BJ (cell line): Measurements from ENCODE around the gene ATP9B. TPM values are rescaled to one million over a fixed set of nuclear protein-coding genes. Genes with fewer than 3 reads are reported as not detected.

Experiments used
- CTCF ChIA-PET: fragments of 350-600 bp; formaldehyde crosslinking; extraction: SDS; loops from one replicate; lab custom pipeline; 2021; ENCODE audit warnings: antibody characterized with exemption, inconsistent platforms; lab: Yijun Ruan, JAX
- POLR2A ChIA-PET: fragments of 300-600 bp; sonication (Branson Sonifier 250); formaldehyde crosslinking; extraction: SDS; loops from one replicate; lab custom pipeline; 2021; ENCODE audit warnings: antibody characterized with exemption; lab: Charles Lee
- DNase-seq: peaks from one replicate; pipeline ENCODE4 v3.0.0-alpha.2; 2011; ENCODE audit warnings: low read depth
- H3K27me3 ChIP-seq: 2 replicates; pipeline ENCODE4 v1.6.0; 2011; ENCODE audit warnings: low read length; ENCODE audit not compliant: control insufficient read depth, insufficient read depth
- H3K36me3 ChIP-seq: 2 replicates; pipeline ENCODE4 v1.5.1; 2011; ENCODE audit warnings: low read length; ENCODE audit not compliant: control insufficient read depth, insufficient read depth
- H3K4me3 ChIP-seq: 2 replicates; pipeline ENCODE4 v1.5.1; 2011; ENCODE audit warnings: low read depth, mild to moderate bottlenecking, control low read depth, low read length
- CTCF ChIP-seq: IDR thresholded peaks from 2 replicates; pipeline ENCODE4 v1.5.1; 2011; ENCODE audit warnings: low read depth, mild to moderate bottlenecking, control low read depth, inconsistent platforms, low read length, moderate library complexity; ENCODE audit not compliant: insufficient read depth
- polyA plus RNA-seq: library from polyadenylated mRNA; depleted of rRNA; stranded (reverse); fragments of >200 nt; gene quantifications from 2 replicates; pipeline ENCODE4 v1.2.3, GENCODE V29; 2011

The ATP9B gene
- polyA plus RNA-seq, 1 experiment = 17.4 TPM

- no peak for DNase-seq
- no peak for TF ChIP-seq CTCF
- Histone ChIP-seq H3K27me3 (no peaks in the 10 kb centered on the region), H3K4me3 (no peak overlapping the region), H3K36me3 (no peaks in the 10 kb centered on the region)
- CTCF ChIA-PET = no interaction called here
- POLR2A ChIA-PET = no interaction called here
These were observed 70.0 kb downstream of the ATP9B start for GRCh38 chr18:79139206-79139605.

- ChIA-PET CTCF (interaction anchor here (1.2 kb wide), 1 partner anchor 117 kb away, joined by 3 read pairs; no protein-coding TSS in a partner anchor), POLR2A (no interaction called here)
- Histone ChIP-seq H3K36me3 (no peaks in the 10 kb centered on the region; the same call in 1 of the 2 replicates), H3K4me3 (no peak overlapping the region), H3K27me3 (no peaks in the 10 kb centered on the region)
- no peak for TF ChIP-seq CTCF
- no peak for DNase-seq
These were observed 77.8 kb downstream of the ATP9B start for GRCh38 chr18:79147014-79147413.

- no peak for DNase-seq
- ChIA-PET CTCF (no interaction called here), POLR2A (no interaction called here)
- Histone ChIP-seq H3K36me3 (no peaks in the 10 kb centered on the region), H3K27me3 (no peaks in the 10 kb centered on the region), H3K4me3 (no peak overlapping the region)
- TF ChIP-seq CTCF = no peak
These were observed 82.0 kb downstream of the ATP9B start for GRCh38 chr18:79151191-79151590.

GRCh38 chr18:79156327-79156726 is 87.1 kb downstream of the ATP9B start:
- ChIA-PET CTCF (no interaction called here), POLR2A (no interaction called here)
- Histone ChIP-seq H3K4me3 (no peak overlapping the region), H3K27me3 (no peaks in the 10 kb centered on the region), H3K36me3 (peaks cover 2% of the 10 kb centered on the region)
- no peak for DNase-seq
- TF ChIP-seq CTCF = no peak

GRCh38 chr18:79164706-79165105 is 95.5 kb downstream of the ATP9B start:
- H3K36me3 ChIP-seq = peaks cover 2% of the 10 kb centered on the region
- TF ChIP-seq CTCF = no peak
- no peak overlapping the region for H3K4me3 ChIP-seq
- ChIA-PET CTCF (no interaction called here), POLR2A (no interaction called here)
- H3K27me3 ChIP-seq = no peaks in the 10 kb centered on the region
- no peak for DNase-seq
